ENCODE measurements around the gene BLM. TPM values are rescaled to one million over a fixed set of nuclear protein-coding genes. Genes with fewer than 3 reads are reported as not detected.
"Not testable (repeated sequence)": the region's sequence is repeated elsewhere in the genome, so short reads cannot be mapped to it uniquely, and the experiment has no call there.

Gene BLM
- total RNA-seq, 1 donor from 2014 or later: 57.8 TPM

DNA sequence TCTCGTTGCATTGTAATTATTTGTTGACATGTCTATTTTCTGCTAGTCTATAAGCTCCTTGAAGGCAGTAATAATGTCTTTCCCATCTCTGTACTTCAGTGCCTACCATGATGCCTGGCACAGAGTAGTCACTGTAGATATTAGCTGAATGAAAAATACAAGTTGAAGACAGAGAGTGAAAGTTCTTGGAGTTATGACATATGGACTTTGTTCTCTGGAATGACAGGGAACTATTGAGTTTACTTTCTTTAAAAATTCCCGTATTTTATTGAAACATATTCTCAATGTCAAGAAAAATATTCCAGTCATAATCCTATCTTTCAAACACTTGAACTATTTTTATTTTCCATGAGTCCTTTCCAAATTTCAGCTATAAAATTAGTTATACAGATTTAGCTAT is 3.0 kb downstream of the BLM start:
- intact Hi-C loops (cut with micrococcal nuclease): no loop called here

DNA sequence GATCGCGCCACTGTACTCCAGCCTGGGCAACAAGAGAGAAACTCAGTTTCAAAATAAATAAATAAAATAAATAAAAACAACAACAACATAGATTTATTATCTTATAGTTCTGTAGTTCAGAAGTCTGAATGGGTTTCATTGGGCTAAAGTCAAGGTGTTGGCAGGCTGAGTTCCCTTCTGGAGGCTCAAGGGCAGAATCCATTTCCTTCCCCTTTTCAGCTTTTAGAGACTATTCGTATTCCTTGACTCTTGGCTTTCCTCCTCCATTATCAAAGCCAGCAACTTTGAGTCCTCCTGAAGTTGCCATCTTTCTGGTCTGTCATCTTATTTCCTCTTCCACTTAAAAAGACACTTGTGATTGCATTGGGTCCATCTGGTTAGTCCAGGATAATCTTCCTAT is 12.1 kb downstream of the BLM start:
- intact Hi-C loops (cut with micrococcal nuclease): no loop called here

DNA sequence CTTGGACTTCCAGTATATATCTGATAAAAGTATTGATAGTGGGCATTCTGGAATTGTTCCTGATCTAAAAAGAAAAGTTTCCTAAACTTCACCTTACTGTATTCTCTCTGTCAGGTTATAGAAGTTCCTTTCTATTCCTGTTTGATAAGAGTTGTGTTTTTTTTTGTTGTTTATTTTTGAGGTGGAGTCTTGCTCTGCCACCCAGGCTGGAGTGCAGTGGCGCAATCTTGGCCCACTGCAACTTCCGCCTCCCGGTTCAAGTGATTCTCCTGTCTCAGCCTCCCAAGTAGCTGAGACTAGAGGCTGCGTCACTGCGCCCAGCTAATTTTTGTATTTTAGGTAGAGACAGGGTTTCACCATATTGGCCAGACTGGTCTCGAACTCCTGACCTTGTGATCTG is 13.1 kb downstream of the BLM start:
- intact Hi-C loops (cut with micrococcal nuclease): no loop called here

DNA sequence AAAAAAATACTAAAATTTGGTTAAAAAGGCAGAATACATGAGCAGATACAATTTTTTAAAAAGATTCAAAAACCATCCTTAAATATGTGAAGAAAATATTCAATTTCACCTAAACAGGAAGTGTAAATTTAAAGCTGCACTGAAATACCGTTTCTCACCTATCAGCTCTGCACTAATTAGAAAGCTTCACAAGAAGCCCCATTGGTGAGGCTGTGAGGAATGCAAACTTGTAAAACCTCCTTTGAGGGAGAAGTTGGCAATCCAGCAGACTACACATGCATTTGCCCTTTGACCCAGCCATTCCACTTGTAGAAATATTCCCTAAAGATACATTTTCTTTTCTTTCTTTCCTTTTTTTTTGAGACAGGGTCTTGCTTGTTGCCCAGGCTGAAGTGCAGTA is 18.8 kb downstream of the BLM start:
- intact Hi-C loops (cut with micrococcal nuclease): no loop called here

DNA sequence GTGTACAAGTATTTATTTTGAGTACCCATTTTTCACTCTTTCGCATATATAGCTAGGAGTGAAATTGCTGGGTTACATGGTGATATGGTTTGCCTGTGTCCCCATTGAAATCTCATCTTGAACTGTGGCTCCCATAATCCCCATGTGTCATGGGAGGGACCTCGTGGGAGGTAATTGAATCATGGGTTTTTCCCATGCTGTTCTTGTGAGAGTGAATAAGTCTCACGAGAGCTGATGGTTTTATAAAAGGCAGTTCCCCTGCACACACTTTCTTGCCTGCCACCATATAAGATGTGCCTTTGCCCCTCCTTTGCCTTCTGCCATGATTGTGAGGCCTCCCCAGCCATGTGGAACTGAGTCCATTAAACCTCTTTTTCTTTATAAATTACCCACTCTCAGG is 23.4 kb downstream of the BLM start:
- intact Hi-C loops (cut with micrococcal nuclease): not testable (repeated sequence)

DNA sequence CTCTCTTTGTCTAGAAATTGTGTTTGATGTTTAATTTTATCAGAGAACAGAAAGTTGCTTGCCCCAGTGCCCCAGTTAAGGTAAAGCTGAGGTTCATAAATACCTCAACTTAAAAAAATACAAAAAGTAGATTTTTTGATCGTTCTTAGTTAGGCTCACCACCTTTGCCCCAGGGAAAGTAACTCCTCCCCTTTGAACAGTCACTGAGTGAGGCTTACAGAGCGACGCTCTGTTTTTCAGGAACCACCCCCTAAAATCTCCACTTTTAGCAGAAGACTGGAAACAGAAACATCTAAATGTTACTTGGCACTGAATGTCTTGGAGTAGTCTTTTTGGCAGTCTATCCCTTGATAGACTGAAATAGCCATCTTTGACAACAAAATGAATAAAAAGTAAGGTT is 24.9 kb downstream of the BLM start:
- intact Hi-C loops (cut with micrococcal nuclease): no loop called here

DNA sequence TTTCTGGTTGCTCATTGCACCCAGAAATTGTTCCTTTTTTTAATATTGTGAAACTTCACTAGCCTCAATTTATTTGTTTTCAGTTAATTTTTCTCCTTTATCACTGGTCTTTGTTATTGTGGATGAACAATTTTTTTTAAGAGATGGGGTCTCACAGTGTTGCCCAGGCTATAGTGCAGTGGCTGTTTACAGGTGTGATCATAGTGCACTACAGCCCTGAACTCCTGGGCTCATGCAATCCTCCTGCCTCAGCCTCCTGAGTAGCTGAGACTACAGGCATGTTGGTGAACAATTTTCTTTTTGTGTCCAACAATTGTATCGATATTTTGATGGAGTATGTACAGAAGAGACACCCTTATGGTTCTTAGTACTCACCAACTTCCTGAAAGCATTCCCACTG is 26.3 kb downstream of the BLM start:
- intact Hi-C loops (cut with micrococcal nuclease): no loop called here

DNA sequence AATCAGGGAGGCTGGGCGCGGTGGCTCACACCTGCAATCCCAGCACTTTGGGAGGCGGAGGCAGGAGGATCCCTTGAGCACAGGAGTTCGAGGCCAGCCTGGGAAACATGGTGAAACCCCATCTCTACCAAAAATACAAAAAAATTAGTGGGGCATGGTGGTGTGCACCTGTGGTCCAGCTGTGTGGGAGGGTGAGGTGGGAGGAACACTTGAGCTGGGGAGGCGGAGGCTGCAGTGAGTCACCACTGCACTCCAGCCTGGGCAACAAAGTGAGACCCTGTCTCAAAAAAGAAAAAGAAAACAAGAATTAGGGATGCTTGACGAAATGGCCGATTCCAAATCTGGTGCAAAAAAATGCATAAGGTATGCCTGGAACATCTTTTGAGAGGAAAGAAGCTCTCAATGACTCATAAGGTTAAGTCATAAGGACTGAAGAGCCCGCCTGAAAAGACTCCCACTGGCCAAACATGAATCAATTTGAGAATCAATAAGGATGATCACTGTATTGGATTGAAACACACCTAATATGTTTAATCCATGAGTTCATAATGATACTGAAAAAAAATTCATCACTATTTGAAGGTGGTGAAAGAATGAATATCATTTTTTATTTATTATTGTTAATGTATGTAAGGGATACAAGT is 27.7 kb downstream of the BLM start:
- intact Hi-C loops (cut with micrococcal nuclease): no loop called here

DNA sequence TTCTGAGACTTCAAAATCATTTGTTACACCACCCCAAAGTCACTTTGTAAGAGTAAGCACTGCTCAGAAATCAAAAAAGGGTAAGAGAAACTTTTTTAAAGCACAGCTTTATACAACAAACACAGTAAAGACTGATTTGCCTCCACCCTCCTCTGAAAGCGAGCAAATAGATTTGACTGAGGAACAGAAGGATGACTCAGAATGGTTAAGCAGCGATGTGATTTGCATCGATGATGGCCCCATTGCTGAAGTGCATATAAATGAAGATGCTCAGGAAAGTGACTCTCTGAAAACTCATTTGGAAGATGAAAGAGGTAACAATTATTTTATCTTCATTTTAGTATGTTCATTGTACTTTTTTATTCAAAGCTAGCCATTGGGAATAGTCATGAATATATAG is 32.6 kb downstream of the BLM start:
- intact Hi-C loops (cut with micrococcal nuclease): no loop called here

DNA sequence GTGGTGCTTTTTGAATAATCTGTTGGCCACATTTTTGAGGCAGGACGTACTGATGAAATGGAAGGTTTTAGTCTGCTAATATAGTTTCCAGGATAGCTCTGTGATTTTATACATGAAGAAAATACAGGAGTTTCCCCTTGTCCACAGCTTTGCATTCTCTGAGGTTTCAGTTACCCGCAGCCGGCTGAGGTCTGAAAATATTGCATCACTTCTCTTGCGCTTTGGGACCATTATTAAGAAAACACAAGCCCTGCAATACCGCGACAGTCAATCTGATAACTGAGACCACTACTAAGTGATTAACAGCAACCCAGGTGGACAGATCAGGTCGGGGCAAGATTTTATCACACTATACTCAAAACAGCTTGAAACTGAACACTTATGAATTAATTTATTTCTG is 33.0 kb downstream of the BLM start:
- intact Hi-C loops (cut with micrococcal nuclease): no loop called here

DNA sequence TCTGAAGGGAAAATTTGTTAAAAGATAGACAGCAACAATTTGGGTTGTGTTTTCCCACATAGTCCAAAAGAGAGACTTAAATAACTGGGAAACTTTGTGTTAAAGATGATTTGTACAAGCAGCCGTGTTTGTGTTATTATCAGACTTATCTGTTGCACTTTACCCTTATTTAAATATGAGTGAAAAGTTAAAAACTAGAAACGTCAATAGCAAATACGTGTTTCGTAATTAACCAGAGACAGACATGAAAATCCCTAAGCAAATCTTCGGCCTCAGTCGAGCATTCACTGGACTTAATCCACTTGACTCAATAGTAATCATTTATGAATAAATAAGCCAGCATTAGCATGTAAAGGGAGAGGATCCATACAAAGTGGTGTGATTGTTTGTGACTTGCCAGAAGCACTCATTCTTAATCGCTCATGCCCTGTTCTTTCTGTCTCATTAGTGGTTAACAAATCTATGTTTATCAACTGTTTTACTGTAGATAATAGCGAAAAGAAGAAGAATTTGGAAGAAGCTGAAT is 34.2 kb downstream of the BLM start:
- intact Hi-C loops (cut with micrococcal nuclease): no loop called here

DNA sequence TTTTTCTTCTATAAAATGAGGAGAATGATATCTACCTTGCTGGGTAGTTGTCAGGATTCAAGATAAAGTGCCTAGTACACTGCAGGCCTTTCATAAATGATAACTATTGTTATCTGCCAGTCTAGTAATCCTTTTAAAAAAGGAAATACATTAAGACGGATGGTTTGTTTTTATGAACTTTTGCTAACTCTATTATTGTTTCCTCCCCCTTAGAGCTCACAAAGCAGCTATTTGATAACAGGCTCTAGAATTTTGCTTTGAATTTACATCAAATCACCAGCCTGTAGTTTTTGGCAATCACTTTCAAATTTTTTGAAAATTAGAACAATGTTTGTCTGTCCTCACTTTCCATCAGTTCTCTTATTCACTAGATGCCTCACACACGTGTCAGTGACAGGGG is 39.8 kb downstream of the BLM start:
- intact Hi-C loops (cut with micrococcal nuclease): no loop called here

DNA sequence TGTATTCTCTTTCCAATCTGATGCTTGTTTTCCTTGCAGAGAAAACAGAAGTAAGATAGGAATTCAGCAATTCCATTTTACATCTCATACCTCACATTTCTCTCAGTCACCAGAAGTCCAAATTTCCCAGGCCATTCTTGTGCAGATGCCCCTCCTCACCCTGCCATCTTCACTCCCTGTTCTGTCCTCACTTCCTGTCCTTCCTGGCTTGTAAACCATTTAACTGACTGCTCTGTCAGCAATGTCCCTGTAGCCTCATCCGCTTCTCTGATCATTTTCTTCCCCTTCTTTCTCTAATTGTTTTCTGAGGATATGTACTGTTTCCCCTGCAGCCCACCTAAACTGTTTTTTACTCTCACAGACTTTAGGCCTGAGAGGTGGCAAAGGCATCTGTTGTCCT is 40.3 kb downstream of the BLM start:
- intact Hi-C loops (cut with micrococcal nuclease): no loop called here

DNA sequence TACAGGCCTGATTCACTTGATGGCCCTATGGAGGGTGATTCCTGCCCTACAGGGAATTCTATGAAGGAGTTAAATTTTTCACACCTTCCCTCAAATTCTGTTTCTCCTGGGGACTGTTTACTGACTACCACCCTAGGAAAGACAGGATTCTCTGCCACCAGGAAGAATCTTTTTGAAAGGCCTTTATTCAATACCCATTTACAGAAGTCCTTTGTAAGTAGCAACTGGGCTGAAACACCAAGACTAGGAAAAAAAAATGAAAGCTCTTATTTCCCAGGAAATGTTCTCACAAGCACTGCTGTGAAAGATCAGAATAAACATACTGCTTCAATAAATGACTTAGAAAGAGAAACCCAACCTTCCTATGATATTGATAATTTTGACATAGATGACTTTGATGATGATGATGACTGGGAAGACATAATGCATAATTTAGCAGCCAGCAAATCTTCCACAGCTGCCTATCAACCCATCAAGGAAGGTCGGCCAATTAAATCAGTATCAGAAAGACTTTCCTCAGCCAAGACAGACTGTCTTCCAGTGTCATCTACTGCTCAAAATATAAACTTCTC is 43.6 kb downstream of the BLM start:
- intact Hi-C loops (cut with micrococcal nuclease): no loop called here

DNA sequence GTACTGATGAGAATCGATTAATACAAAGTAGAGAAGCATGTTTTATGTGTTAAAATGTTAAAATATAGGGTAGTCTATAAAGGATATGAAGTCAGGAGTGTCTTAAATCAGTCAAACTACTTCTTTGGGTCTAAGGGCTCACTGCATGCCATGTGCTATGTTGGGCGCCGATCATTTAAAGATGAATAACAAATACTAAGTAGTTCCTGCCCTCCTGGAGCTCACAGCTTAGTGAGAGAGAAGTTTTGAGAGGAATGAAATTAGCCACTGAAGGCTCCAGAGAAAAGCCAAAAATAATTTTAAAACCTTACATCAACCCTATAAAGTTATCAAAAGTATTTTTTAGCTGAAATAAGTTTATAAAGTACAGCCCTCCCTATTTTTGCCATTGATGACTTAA is 44.5 kb downstream of the BLM start:
- intact Hi-C loops (cut with micrococcal nuclease): no loop called here

DNA sequence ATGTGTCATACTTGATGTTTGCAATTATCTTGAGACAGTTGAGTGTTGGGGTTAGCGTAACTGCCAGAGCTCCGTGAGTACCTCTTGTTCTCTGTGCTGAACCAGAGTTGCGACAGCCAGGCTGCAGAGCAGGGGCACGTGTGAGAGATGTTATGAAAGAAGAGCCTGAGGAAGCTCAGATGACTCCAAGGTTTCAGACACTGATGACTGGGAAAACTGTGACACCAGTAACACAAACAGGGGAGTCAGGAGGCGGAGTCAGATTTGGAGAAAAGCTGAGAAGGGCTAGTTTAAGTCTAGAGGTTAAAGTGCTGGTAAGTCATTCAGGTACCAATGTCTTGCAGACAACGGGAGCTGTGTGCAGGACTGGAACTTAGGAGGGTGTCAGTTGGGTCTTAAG is 45.0 kb downstream of the BLM start:
- intact Hi-C loops (cut with micrococcal nuclease): no loop called here

DNA sequence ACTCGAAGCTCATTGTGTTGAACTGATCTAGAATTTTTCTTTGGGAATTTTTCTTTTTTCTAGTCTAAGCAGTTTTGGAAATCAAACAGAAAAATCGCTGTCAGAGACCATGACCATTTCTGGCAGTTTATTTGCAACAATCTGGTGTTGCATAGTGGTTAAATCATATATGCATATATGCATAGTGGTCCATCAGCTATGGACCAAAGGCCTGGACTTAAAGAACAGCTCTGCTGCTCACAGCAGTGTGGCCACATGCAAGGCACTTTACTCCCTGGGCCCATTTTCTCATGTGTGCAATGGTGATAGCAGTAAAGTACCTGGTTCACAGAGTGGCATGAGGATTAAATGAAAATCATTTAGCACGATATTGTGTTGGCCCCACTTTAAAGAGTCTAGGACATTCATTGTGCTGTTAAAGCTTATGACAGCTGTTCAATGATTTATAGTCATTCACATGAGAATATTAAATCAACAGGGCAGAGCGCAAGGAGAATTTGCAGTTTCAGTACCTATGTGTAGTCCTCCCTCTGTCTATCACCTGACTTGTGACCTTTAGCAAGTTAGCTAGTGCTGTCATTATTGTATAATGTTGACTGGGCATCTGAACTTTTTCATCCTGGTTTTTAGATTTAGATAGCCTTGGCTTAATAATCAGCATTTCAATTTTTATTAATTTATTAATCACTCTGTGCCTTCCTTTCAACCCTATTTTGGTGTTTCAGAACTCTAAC is 46.4 kb downstream of the BLM start:
- intact Hi-C loops (cut with micrococcal nuclease): no loop called here

DNA sequence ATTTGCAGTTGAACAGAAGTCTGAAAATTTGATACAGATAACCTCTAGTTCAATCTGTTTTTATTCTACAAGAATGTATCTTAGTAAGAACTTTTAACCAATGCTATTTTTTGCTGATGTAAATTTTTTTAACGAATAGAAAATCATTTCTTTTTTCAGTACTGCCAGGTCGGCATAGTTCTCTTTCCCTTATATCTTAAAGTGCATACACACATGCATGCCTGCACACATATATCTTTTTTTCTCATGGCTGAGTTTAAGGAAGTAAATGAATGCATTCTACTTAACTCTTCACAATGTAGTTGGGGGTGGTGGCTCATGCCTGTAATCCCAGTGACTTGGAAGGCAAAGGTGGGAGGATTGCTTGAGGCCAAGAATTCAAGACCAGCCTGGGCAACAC is 48.4 kb downstream of the BLM start:
- intact Hi-C loops (cut with micrococcal nuclease): no loop called here

DNA sequence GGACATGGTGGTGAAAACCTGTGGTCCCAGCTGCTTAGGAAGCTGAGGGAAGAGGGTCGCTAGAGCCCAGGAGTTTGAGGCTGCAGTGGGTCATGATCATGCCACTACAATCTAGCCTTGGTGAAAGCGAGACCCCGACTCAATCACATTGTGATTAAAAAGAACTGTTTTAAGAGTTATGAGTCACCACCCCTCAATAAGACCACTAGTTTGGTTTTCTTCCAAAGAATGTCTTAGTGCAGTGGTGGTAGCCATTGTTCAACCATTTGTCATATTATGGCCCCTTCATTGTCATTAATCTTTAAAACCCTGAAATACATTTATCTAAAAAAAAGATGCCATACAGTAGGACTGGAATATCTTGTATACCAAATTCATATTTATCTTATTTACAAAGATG is 48.8 kb downstream of the BLM start:
- intact Hi-C loops (cut with micrococcal nuclease): no loop called here

DNA sequence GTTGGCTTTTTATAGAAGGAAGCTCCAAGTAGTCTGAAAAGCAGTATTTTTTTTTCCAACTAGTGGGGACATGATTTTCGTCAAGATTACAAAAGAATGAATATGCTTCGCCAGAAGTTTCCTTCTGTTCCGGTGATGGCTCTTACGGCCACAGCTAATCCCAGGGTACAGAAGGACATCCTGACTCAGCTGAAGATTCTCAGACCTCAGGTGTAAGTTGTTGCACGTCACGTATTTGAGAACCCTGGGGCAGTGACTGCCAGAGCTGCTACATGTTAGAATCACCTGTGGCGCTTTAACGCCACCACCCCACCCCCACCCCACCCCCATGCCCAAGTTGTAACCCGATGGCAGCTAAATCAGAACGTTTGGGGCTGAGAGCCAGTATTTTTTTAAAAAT is 52.2 kb downstream of the BLM start:
- intact Hi-C loops (cut with micrococcal nuclease): no loop called here

DNA sequence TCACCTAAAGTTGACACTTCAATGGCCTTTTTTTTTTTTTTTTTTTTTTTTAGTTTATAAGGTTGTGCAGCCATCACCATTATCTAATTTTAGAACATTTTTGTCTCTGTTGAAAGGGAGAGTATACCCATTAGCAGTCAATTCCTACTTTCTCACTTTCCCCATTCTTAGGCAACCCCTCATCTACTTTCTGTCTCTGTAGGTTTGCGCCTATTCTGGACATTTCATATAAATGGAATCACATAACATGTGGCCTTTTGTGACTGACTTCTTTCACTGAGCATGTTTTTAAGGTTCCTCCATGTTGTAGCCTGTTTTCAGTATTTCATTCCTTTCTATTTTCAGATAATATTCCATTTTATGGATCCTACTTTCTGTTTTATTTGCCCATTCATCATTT is 56.3 kb downstream of the BLM start:
- intact Hi-C loops (cut with micrococcal nuclease): no loop called here

DNA sequence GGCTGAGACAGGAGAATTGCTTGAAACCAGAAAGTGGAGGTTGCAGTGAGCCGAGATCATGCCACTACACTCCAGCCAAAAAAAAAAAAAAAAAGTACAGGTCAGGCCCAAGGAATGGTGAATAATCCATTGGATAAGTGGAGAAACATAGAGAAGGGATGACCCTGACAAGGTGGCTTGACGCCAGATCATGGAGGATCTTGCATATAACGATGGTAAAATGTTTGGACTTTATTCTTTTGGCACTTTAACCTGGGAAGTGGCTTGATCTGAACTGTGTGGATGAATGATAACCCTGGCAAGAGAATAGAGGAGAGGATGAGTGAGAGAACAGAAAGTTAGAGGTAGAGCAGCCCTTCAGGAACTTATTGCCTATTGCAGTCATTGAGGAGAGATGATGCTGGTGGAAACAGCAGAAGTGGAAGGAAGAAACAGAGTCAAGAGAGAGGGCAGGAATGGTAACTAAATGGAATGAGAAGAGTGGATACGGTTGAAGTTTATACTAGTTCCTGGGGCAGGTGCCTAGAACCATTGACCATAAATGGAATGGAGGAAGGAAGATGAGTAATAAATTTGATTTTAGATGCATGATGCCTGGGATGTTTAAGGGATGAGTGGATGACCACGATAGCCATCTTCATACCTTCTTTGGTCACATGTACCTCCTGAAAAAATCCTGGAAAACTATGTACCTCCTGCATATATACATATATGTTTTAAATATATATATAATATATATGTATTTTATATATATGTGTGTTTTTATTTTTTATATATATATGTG is 57.8 kb downstream of the BLM start:
- intact Hi-C loops (cut with micrococcal nuclease): no loop called here

All from T-helper 2 cell treated with Interferon-gamma antibody and Interleukin-4, amounts not matched to agents 100 ng/mL and 5 ng/mL, for 36 hours (primary cell).